ENCODE measurements around the gene CDKAL1.

DNA sequence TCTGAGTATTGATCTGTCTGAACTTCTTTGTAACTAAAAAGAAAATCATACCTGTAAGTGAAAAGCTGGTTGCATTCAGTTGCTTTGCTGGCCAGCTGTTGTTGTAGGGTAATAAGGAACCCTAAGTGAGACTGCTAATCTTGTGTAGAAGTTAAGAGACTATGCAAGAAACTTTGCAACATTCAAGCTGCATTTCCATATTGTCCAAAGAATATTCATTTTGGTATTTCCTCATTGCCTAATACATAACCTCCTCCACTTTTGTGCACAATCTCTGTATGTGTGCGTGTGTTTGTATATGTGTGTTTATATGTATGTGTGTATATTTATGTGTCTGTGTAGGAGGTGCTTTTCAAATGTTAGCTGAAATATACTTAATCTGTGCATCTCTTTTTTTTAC lies 414.9 kb downstream of the CDKAL1 start:
- TF ChIP-seq POLR2AphosphoS5 (IDR thresholded peaks at IDR 0.05; ENCODE audit: insufficient read depth, low read depth, low read length) (no peak), EZH2 (IDR thresholded peaks at IDR 0.05; ENCODE audit: borderline replicate concordance, low read depth, low read length, severe bottlenecking) (no peak), POLR2A (IDR thresholded peaks at IDR 0.05; ENCODE audit: low read depth, low read length) (no peak)
- TF ChIP-seq, protein P1, sequence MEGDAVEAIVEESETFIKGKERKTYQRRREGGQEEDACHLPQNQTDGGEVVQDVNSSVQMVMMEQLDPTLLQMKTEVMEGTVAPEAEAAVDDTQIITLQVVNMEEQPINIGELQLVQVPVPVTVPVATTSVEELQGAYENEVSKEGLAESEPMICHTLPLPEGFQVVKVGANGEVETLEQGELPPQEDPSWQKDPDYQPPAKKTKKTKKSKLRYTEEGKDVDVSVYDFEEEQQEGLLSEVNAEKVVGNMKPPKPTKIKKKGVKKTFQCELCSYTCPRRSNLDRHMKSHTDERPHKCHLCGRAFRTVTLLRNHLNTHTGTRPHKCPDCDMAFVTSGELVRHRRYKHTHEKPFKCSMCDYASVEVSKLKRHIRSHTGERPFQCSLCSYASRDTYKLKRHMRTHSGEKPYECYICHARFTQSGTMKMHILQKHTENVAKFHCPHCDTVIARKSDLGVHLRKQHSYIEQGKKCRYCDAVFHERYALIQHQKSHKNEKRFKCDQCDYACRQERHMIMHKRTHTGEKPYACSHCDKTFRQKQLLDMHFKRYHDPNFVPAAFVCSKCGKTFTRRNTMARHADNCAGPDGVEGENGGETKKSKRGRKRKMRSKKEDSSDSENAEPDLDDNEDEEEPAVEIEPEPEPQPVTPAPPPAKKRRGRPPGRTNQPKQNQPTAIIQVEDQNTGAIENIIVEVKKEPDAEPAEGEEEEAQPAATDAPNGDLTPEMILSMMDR (IDR thresholded peaks at IDR 0.05; ENCODE audit: extremely low read depth in 1 of 2, insufficient read depth in 1 of 2, low read depth in 1 of 2, low read length in 2 of 2): no peak
- TF ChIP-seq, protein P2, sequence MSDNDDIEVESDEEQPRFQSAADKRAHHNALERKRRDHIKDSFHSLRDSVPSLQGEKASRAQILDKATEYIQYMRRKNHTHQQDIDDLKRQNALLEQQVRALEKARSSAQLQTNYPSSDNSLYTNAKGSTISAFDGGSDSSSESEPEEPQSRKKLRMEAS (IDR thresholded peaks at IDR 0.05; ENCODE audit: insufficient read depth, insufficient read length): no peak
